Activated CD8-positive, alpha-beta memory T cell treated with anti-CD3 and anti-CD28 coated beads, Interleukin-2, amount 50 U/mL, for 48 hours (primary cell): Measurements from ENCODE around the gene TMEM140.
A peak's percentile ranks its signal among the peaks of the same experiment; 100 is the strongest.
"Not testable (repeated sequence)": the region's sequence is repeated elsewhere in the genome, so short reads cannot be mapped to it uniquely, and the experiment has no call there.

Source experiments
- DNase-seq: peaks from one replicate; pipeline ENCODE4 v3.0.0-alpha.2; 2020

Gene TMEM140

GRCh38 chr7:135195968-135196629, 48.2 kb downstream of the TMEM140 start:
- no peak for DNase-seq

- DNase-seq, result no peak
Measured at GRCh38 chr7:135197343-135197742, 49.5 kb downstream of the TMEM140 start.

GRCh38 chr7:135197906-135198655, 50.2 kb downstream of the TMEM140 start:
- DNase-seq, result no peak

GRCh38 chr7:135199439-135199838, 51.6 kb downstream of the TMEM140 start:
- DNase-seq, result no peak

- DNase-seq, result no peak
Measured at GRCh38 chr7:135200821-135201331, 53.0 kb downstream of the TMEM140 start.

GRCh38 chr7:135201350-135201749, 53.5 kb downstream of the TMEM140 start:
- DNase-seq, result no peak

GRCh38 chr7:135204341-135204749, 56.5 kb downstream of the TMEM140 start:
- no peak for DNase-seq

- DNase-seq, result no peak
Measured at GRCh38 chr7:135204876-135205275, 57.0 kb downstream of the TMEM140 start.

GRCh38 chr7:135205850-135206249, 58.0 kb downstream of the TMEM140 start:
- DNase-seq, result no peak

GRCh38 chr7:135206941-135207391, 59.1 kb downstream of the TMEM140 start:
- no peak for DNase-seq

- no peak for DNase-seq
Measured at GRCh38 chr7:135207406-135208101, 59.7 kb downstream of the TMEM140 start.

- no peak for DNase-seq
Measured at GRCh38 chr7:135208102-135208793, 60.4 kb downstream of the TMEM140 start.

- DNase-seq, result no peak
Measured at GRCh38 chr7:135209225-135209834, 61.5 kb downstream of the TMEM140 start.

GRCh38 chr7:135210888-135211178, 63.0 kb downstream of the TMEM140 start:
- no peak for DNase-seq

GRCh38 chr7:135211179-135211945, 63.5 kb downstream of the TMEM140 start, which contains the start of gene WDR91:
WDR91 (minus strand) TSS chr7:135211526; CDS start chr7:135211502, 24 bp downstream.
- DNase-seq, result peak; percentile 98

- DNase-seq, result not testable (repeated sequence)
Measured at GRCh38 chr7:135211946-135212685, 64.2 kb downstream of the TMEM140 start.

- DNase-seq, result no peak
Measured at GRCh38 chr7:135213831-135214230, 66.0 kb downstream of the TMEM140 start.

- no peak for DNase-seq
Measured at GRCh38 chr7:135215180-135215579, 67.3 kb downstream of the TMEM140 start.

GRCh38 chr7:135215698-135216097, 67.8 kb downstream of the TMEM140 start:
- no peak for DNase-seq
